Endothelial cell of umbilical vein (primary cell): ENCODE results near the gene PPP3CA.

Source experiments
- CTCF ChIP-seq, 2 donors: IDR thresholded peaks; 1 replicate in 1 of 2; 2 replicates in 1 of 2; pipeline ENCODE4 v1.5.1; 2011; ENCODE audit warnings: low read length in 2 of 2, mild to moderate bottlenecking in 2 of 2, moderate library complexity in 2 of 2, control low read depth in 1 of 2, inconsistent platforms in 1 of 2, low read depth in 1 of 2; ENCODE audit not compliant: insufficient read depth in 1 of 2; ENCODE audit errors: extremely low read depth in 1 of 2
- EZH2 ChIP-seq: IDR thresholded peaks from 2 replicates; pipeline ENCODE4 v1.6.1; 2012; ENCODE audit warnings: borderline replicate concordance, low read depth, mild to moderate bottlenecking, moderate library complexity, low read length, inconsistent platforms; ENCODE audit not compliant: severe bottlenecking
- MYC ChIP-seq: IDR thresholded peaks from one replicate; pipeline ENCODE4 v1.6.1; 2011; ENCODE audit warnings: mild to moderate bottlenecking, low read depth, low read length
- POLR2A ChIP-seq: IDR thresholded peaks from 2 replicates; pipeline ENCODE4 v1.6.1; 2012; ENCODE audit warnings: low read depth, mild to moderate bottlenecking, control low read depth, low read length

DNA sequence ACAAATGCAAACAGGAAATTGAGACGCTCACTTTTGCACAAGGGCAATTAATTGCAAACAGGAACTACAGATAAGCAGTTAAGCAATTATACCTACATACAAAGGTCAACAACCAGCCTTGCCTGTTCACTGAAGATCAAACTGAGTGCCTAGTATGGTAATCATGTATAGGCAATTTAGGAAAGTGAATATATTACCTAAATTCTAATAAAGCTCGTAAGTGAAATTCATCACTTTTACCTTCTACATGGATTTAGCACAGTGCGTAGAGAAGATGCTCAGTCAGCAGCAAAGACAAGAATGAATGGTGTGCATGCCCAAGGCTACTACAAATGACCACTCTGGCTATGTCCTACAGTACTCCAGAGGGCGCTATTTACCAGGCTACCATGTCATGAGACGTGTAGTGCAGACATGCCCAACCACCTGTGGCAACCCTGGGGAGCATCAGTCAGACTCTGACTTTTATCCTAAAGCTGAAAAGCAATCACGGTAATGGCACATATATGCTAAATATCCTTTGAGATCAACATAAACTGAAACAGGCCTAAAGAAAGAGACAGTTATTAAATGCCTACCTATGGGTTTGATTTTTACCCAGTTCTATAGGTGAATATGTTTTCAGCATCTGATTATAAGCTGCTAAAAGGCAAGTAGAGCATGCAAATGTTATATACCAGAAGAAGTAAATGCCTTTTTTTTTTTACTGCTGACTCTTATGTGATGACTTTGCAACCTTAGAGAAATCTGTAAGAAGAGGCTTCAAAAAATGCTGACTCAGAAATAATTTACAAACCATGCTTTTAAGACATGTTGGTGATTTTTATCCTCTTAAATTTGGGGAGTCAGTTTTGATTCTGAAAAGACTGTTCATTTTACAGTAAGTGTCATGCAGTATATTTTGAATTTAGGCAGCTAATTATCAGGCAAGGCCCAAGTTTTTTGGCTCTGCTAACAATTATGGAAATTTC, 178.0 kb downstream of the PPP3CA start:
- peak; percentile 49 to 71 for TF ChIP-seq CTCF (IDR thresholded peaks at IDR 0.05; ENCODE audit: extremely low read depth in 1 of 2, insufficient read depth in 1 of 2, low read depth in 1 of 2, low read length in 2 of 2)
- no peak for TF ChIP-seq EZH2
- no peak for TF ChIP-seq POLR2A
- TF ChIP-seq MYC = no peak
